Measurements from ENCODE around the gene PLEKHA5. TPM values are rescaled to one million over a fixed set of nuclear protein-coding genes. Genes with fewer than 3 reads are reported as not detected.
"Not testable (repeated sequence)": the region's sequence is repeated elsewhere in the genome, so short reads cannot be mapped to it uniquely, and the experiment has no call there.

Gene PLEKHA5
- total RNA-seq, 4 donors from 2014 or later = 31.0 to 41.7 (median 34.1) TPM

- no peak overlapping the region for H3K4me3 ChIP-seq (ENCODE audit: low read depth, poor library complexity, severe bottlenecking)
- 95 to 96% methylated on average over 3 of the region's 3 CpGs for WGBS, 2 donors
- TF ChIP-seq CTCF (IDR thresholded peaks at IDR 0.05) = no peak
- no peak for TF ChIP-seq POLR2A (IDR thresholded peaks at IDR 0.05)
- DNase-seq (ENCODE audit: low spot score in 2 of 2) = no peak
- intact Hi-C loops (cut with DNase I; ENCODE audit: low total_unique reads) = no loop called here
Measured at GRCh38 chr12:19088606-19089005, 40.9 kb upstream of the PLEKHA5 start.

GRCh38 chr12:19092482-19092881, 37.1 kb upstream of the PLEKHA5 start:
- 66 to 77% methylated on average over 4 of the region's 4 CpGs for WGBS, 2 donors
- H3K4me3 ChIP-seq (ENCODE audit: low read depth, poor library complexity, severe bottlenecking); intact Hi-C loops (cut with DNase I; ENCODE audit: low total_unique reads): not testable (repeated sequence)

GRCh38 chr12:19093218-19093617, 36.3 kb upstream of the PLEKHA5 start:
- intact Hi-C loops (cut with DNase I; ENCODE audit: low total_unique reads) = no loop called here
- TF ChIP-seq POLR2A (IDR thresholded peaks at IDR 0.05) = no peak
- no peak for TF ChIP-seq CTCF (IDR thresholded peaks at IDR 0.05)
- DNase-seq (ENCODE audit: low spot score in 2 of 2) = no peak
- 88 to 93% methylated on average over 3 of the region's 3 CpGs for WGBS, 2 donors
- no peak overlapping the region for H3K4me3 ChIP-seq (ENCODE audit: low read depth, poor library complexity, severe bottlenecking)

More at GRCh38 chr12:19092482-19092881, 37.1 kb upstream of the PLEKHA5 start:
- not testable (repeated sequence) for DNase-seq (ENCODE audit: low spot score in 2 of 2)

- no peak overlapping the region for H3K4me3 ChIP-seq (ENCODE audit: low read depth, poor library complexity, severe bottlenecking)
- TF ChIP-seq CTCF (IDR thresholded peaks at IDR 0.05) = no peak
- no peak for TF ChIP-seq POLR2A (IDR thresholded peaks at IDR 0.05)
- WGBS, 2 donors = 93% methylated on average over 3 of the region's 3 CpGs
- DNase-seq (ENCODE audit: low spot score in 2 of 2) = no peak
- intact Hi-C loops (cut with DNase I; ENCODE audit: low total_unique reads) = no loop called here
Measured at GRCh38 chr12:19095331-19095730, 34.2 kb upstream of the PLEKHA5 start.

GRCh38 chr12:19095756-19096480, 33.6 kb upstream of the PLEKHA5 start:
- H3K4me3 ChIP-seq (ENCODE audit: low read depth, poor library complexity, severe bottlenecking) = no peak overlapping the region
- intact Hi-C loops (cut with DNase I; ENCODE audit: low total_unique reads) = no loop called here
- no peak for DNase-seq (ENCODE audit: low spot score in 2 of 2)
- 85 to 89% methylated on average over 8 of the region's 8 CpGs for WGBS, 2 donors
- TF ChIP-seq POLR2A (IDR thresholded peaks at IDR 0.05) (no peak), CTCF (IDR thresholded peaks at IDR 0.05) (no peak)

GRCh38 chr12:19105463-19105862, 24.1 kb upstream of the PLEKHA5 start:
- no peak for TF ChIP-seq CTCF (IDR thresholded peaks at IDR 0.05)
- TF ChIP-seq POLR2A (IDR thresholded peaks at IDR 0.05) = no peak
- intact Hi-C loops (cut with DNase I; ENCODE audit: low total_unique reads) = no loop called here
- DNase-seq (ENCODE audit: low spot score in 2 of 2) = no peak
- no peak overlapping the region for H3K4me3 ChIP-seq (ENCODE audit: low read depth, poor library complexity, severe bottlenecking)
- 87 to 91% methylated on average over 3 of the region's 3 CpGs for WGBS, 2 donors

All from lower leg skin (tissue), 4 donors.